ENCODE measurements around the gene OR1F1.
A peak's percentile ranks its signal among the peaks of the same experiment; 100 is the strongest.

The OR1F1 gene

GRCh38 chr16:3214904-3215600 is 27.0 kb downstream of the OR1F1 start:
- no peak for DNase-seq (ENCODE audit: low spot score)
- no peak for TF ChIP-seq CTCF (IDR thresholded peaks at IDR 0.05; ENCODE audit: extremely low read depth, missing control alignments)

GRCh38 chr16:3215601-3216262 is 27.7 kb downstream of the OR1F1 start:
- no peak for DNase-seq (ENCODE audit: low spot score)
- no peak for TF ChIP-seq CTCF (IDR thresholded peaks at IDR 0.05; ENCODE audit: extremely low read depth, missing control alignments)

- no peak for DNase-seq (ENCODE audit: low spot score)
- TF ChIP-seq CTCF (IDR thresholded peaks at IDR 0.05; ENCODE audit: extremely low read depth, missing control alignments), result no peak
These were observed 28.2 kb downstream of the OR1F1 start for GRCh38 chr16:3216263-3216640.

- no peak for TF ChIP-seq CTCF (IDR thresholded peaks at IDR 0.05; ENCODE audit: extremely low read depth, missing control alignments)
- DNase-seq (ENCODE audit: low spot score), result no peak
These were observed 32.8 kb downstream of the OR1F1 start for GRCh38 chr16:3220839-3221238.

- DNase-seq (ENCODE audit: low spot score), result no peak
- TF ChIP-seq CTCF (IDR thresholded peaks at IDR 0.05; ENCODE audit: extremely low read depth, missing control alignments), result no peak
These were observed 36.0 kb downstream of the OR1F1 start for GRCh38 chr16:3223913-3224515.

GRCh38 chr16:3234543-3234856 is 46.5 kb downstream of the OR1F1 start:
- no peak for TF ChIP-seq CTCF (IDR thresholded peaks at IDR 0.05; ENCODE audit: extremely low read depth, missing control alignments)
- no peak for DNase-seq (ENCODE audit: low spot score)

- peak; percentile 97 for DNase-seq (ENCODE audit: low spot score)
- TF ChIP-seq CTCF (IDR thresholded peaks at IDR 0.05; ENCODE audit: extremely low read depth, missing control alignments), result no peak
These were observed 47.0 kb downstream of the OR1F1 start, which contains the start of gene ZNF200 for GRCh38 chr16:3234857-3235561. TSS of gene ZNF200 (minus strand) at chr16:3235158. CDS start at chr16:3233755, 1,403 bp downstream.
